K562 (cell line): Measurements from ENCODE around the gene ZDHHC14. TPM values are rescaled to one million over a fixed set of nuclear protein-coding genes. Genes with fewer than 3 reads are reported as not detected.

Experiments used
- ATAC-seq: fragments of 200-7000 bp; cut with Tn5 transposase; 3 replicates; pipeline ENCODE4 v1.9.1; 2020; ENCODE audit warnings: moderate library complexity
- BruUV-seq: library from RNA; stranded (reverse); fragments of 400-500 nt; replicated peaks from 2 replicates; lab custom pipeline; 2021; lab: Mats Ljungman, UMichigan
- CTCF ChIA-PET: fragments of 300-600 bp; formaldehyde crosslinking; extraction: SDS; loops from one replicate; lab custom pipeline; 2021; ENCODE audit warnings: low intra/inter-chr PET ratio; lab: Yijun Ruan, JAX
- POLR2A ChIA-PET: fragments of 300-600, 350-650 bp; sonication (Branson Sonifier 250); formaldehyde crosslinking; extraction: SDS; loops from one replicate; lab custom pipeline; 2021; ENCODE audit warnings: antibody characterized with exemption, inconsistent platforms; lab: Yijun Ruan, JAX
- DNase-seq, 4 experiments: peaks; one replicate each; pipeline versions ENCODE4 v3.0.0 to v3.0.0-alpha.2; 2011 to 2018; ENCODE audit warnings: low spot score in 3 of 4, mixed read lengths in 3 of 4; ENCODE audit errors: extremely low read depth in 1 of 4
- FAIRE-seq: peaks from 2 replicates; lab custom pipeline; 2011; peaks lifted over from hg19 to GRCh38; lab: Jason Lieb, UNC
- H2AFZ ChIP-seq: 2 replicates; pipeline ENCODE4 v1.6.0; 2011; ENCODE audit warnings: low read depth, low read length, control low read depth, inconsistent platforms
- H3K27ac ChIP-seq: fragments of 200-600 bp; 3 replicates; pipeline ENCODE4 v1.8.0; 2011; ENCODE audit warnings: low read depth, mild to moderate bottlenecking, control low read depth, inconsistent platforms, low read length, moderate library complexity, mixed read lengths; ENCODE audit errors: extremely low read depth
- H3K27me3 ChIP-seq, 2 experiments: fragments of 300-600 bp in 1 of 2; 2 replicates in 1 of 2; 3 replicates in 1 of 2; pipeline versions ENCODE4 v1.6.0 to v1.8.0; 2011; ENCODE audit warnings: inconsistent platforms in 2 of 2, low read length in 2 of 2, mild to moderate bottlenecking in 1 of 2, mixed read lengths in 1 of 2, moderate library complexity in 1 of 2; ENCODE audit not compliant: control insufficient read depth in 2 of 2, insufficient read depth in 2 of 2
- H3K36me3 ChIP-seq: fragments of 300-600 bp; 3 replicates; pipeline ENCODE4 v1.8.0; 2011; ENCODE audit warnings: mild to moderate bottlenecking, low read length, inconsistent platforms; ENCODE audit not compliant: control insufficient read depth, insufficient read depth
- H3K4me1 ChIP-seq, 2 experiments: fragments of 200-600 bp in 1 of 2; replicated peaks in 1 of 2; 2 replicates in 1 of 2; 3 replicates in 1 of 2; pipeline versions ENCODE4 v1.5.1 to v1.8.0; 2011; ENCODE audit warnings: inconsistent platforms in 2 of 2, low read length in 2 of 2, mild to moderate bottlenecking in 1 of 2, mixed read lengths in 1 of 2, moderate library complexity in 1 of 2; ENCODE audit not compliant: control insufficient read depth in 2 of 2, insufficient read depth in 2 of 2
- H3K4me2 ChIP-seq: 2 replicates; pipeline ENCODE4 v1.6.1; 2011; ENCODE audit warnings: low read length, control low read depth, inconsistent platforms, mixed read lengths; ENCODE audit not compliant: insufficient read depth
- H3K4me3 ChIP-seq: fragments of 200-600 bp; sonication (generic), shearing (Covaris generic); 2 replicates; pipeline ENCODE4 v1.5.1; 2016; ENCODE audit warnings: control low read depth, inconsistent platforms
- H3K79me2 ChIP-seq: fragments of 200-600 bp; 3 replicates; pipeline ENCODE4 v1.8.0; 2011; ENCODE audit warnings: low read length, inconsistent platforms; ENCODE audit not compliant: control insufficient read depth, insufficient read depth
- H3K9ac ChIP-seq, 2 experiments: 2 replicates each; pipeline versions ENCODE4 v1.6.0 to v1.6.1; 2011; ENCODE audit warnings: low read depth in 2 of 2, low read length in 2 of 2, control low read depth in 1 of 2, inconsistent platforms in 1 of 2, mild to moderate bottlenecking in 1 of 2, mixed read lengths in 1 of 2; ENCODE audit not compliant: insufficient read depth in 1 of 2
- H3K9me1 ChIP-seq: one replicate; pipeline ENCODE4 v1.6.0; 2011; ENCODE audit warnings: inconsistent platforms, mild to moderate bottlenecking, low read length, moderate library complexity; ENCODE audit not compliant: control insufficient read depth, insufficient read depth
- H3K9me3 ChIP-seq: replicated peaks from 2 replicates; pipeline ENCODE4 v1.5.1; 2011; ENCODE audit warnings: low read depth, low read length, inconsistent platforms; ENCODE audit not compliant: control insufficient read depth, insufficient read depth
- H4K20me1 ChIP-seq: replicated peaks from 2 replicates; pipeline ENCODE4 v1.6.1; 2011; ENCODE audit warnings: low read length, inconsistent platforms, mixed read lengths; ENCODE audit not compliant: control insufficient read depth, insufficient read depth
- KLF10 ChIP-seq: fragments of 250-450 bp; sonication (Bioruptor Pico); IDR thresholded peaks from 2 replicates; pipeline ENCODE4 v1.6.1; 2021; ENCODE audit warnings: matching md5 sums
- WGBS: fragments of 100-300 bp; shearing (Covaris generic); methylation state at CpG from one replicate; pipeline ENCODE4 v1.1.6; 2016; ENCODE audit warnings: low coverage, mixed read lengths; ENCODE audit not compliant: insufficient coverage; ENCODE audit errors: missing lambda C conversion rate; 5-methylcytosine and 5-hydroxymethylcytosine counted together
- in situ Hi-C: fragments of 300-500 bp; cut with MboI; formaldehyde crosslinking; loops from 4 replicates; pipeline ENCODE4 v1.15.0; 2018; ENCODE audit warnings: inconsistent platforms, mixed read lengths
- intact Hi-C: fragments of 100-400 bp; cut with micrococcal nuclease; formaldehyde crosslinking; loops from 2 replicates; pipeline ENCODE4 v1.14.2; 2022
- polyA plus RNA-seq, 8 experiments: library from polyadenylated mRNA; depleted of rRNA in 4 of 8; stranded (reverse) in 5 of 8; unstranded in 3 of 8; fragments of >200 nt; fragmentation: Nextera tagmentation in 2 of 8; fragmentation: Illumina TruSeq in 1 of 8; extraction: Ambion mirVana in 2 of 8; extraction: Trizol in 1 of 8; gene quantifications; 2 replicates each; pipeline versions ENCODE4 v1.2.1 to v1.2.3, GENCODE V29; 2011 to 2014; ENCODE audit warnings: inconsistent platforms in 1 of 8, missing spikeins in 1 of 8
- total RNA-seq, 7 experiments: library from RNA; depleted of rRNA in 6 of 7; stranded (reverse); fragments of >200 nt in 6 of 7; fragmentation: Illumina TruSeq in 2 of 7; extraction: Trizol in 2 of 7; gene quantifications; 2 replicates each; pipeline versions ENCODE4 v1.2.1 to v1.2.3, GENCODE V29; 2011 to 2021; ENCODE audit warnings: low replicate concordance in 1 of 7
- TF ChIP-seq, protein P1 (sequence below), 3 experiments: fragments of 200-800 bp in 1 of 3; sonication (Bioruptor generic) in 1 of 3; sonication (generic) in 1 of 3; formaldehyde crosslinking in 1 of 3; IDR thresholded peaks; 2 replicates each; pipeline versions ENCODE4 v1.6.1 to v1.8.0; 2016 to 2022; ENCODE audit warnings: mild to moderate bottlenecking in 2 of 3, missing compliant biosample characterization in 2 of 3, missing genetic modification characterization in 2 of 3, missing genetic modification reagents in 1 of 3

The ZDHHC14 gene
- total and polyA plus RNA-seq, 9 of the 15 experiments (the other 6 are each of a cell fraction or from before 2014, with no cell fraction given): 0.92 to 23.1 (median 13.8) TPM

DNA sequence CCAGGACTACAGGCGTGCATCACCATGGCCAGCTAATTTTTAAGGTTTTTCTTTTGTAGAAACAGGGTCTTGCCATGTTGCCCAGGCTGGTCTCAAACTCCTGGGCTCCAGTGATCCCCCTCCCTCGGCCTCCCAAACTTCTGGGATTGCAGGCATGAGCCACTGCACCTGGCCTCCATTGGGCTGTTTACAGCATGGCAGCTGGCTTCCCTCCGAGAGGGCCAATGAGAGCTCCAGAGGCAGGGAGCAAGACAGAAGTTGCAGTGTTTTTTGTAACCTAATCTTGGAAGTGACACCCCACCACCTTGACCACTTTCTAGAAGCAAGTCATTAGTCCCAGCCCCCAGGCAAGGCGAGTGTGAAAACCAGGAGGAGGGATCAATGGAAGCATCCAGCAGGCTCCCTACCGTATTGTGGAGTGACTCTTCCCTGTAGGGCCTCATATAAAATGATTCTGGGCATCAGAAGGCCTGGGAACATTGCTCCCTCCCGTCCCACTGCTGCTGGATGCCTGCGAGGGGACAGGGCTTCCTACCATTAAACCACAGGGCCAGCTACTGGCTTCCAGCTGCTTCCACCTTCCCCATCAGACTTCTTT, 144.4 kb downstream of the ZDHHC14 start:
- H3K9me3 ChIP-seq: no peaks in the 10 kb centered on the region
- peaks cover 11 to 41% of the 10 kb centered on the region in 2 experiments; a peak in 4 of 5 replicates for H3K4me1 ChIP-seq
- in situ Hi-C loops: no loop called here
- no peaks in the 10 kb centered on the region for H3K9me1 ChIP-seq
- FAIRE-seq: no peak
- H3K4me3 ChIP-seq: no peak overlapping the region
- H3K79me2 ChIP-seq: peaks cover 17% of the 10 kb centered on the region
- 83% methylated on average over 7 of the region's 7 CpGs for WGBS
- H3K9ac ChIP-seq: no peak overlapping the region
- intact Hi-C loops: no loop called here
- no peak overlapping the region for H2AFZ ChIP-seq
- no TSS peak for BruUV-seq
- CTCF ChIA-PET: no interaction called here
- no peak for ATAC-seq
- H3K4me2 ChIP-seq: no peak overlapping the region
- DNase-seq: no peak
- POLR2A ChIA-PET: interaction anchor here (0.8 to 1.4 kb wide), 3 partner anchors 9 to 11 kb away, joined by 3 read pairs; no protein-coding TSS in a partner anchor
- TF ChIP-seq, protein P1, sequence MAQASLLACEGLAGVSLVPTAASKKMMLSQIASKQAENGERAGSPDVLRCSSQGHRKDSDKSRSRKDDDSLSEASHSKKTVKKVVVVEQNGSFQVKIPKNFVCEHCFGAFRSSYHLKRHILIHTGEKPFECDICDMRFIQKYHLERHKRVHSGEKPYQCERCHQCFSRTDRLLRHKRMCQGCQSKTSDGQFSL (CRISPR knock-in tag; IDR thresholded peaks at IDR 0.05): no peak
- TF ChIP-seq, protein P1 (tag; IDR thresholded peaks at IDR 0.05): no peak
- TF ChIP-seq KLF10 (CRISPR knock-in tag): no peak
- no peak overlapping the region for H3K27ac ChIP-seq
- H4K20me1 ChIP-seq: no peaks in the 10 kb centered on the region
- no peaks in the 10 kb centered on the region; the same call in 2 of the 3 replicates for H3K36me3 ChIP-seq
- H3K27me3 ChIP-seq: no peaks in the 10 kb centered on the region
